GM21526 (cell line): ENCODE measurements around the gene AKAP13.
"Not testable (repeated sequence)": the region's sequence is repeated elsewhere in the genome, so short reads cannot be mapped to it uniquely, and the experiment has no call there.

ENCODE experiments used
- ATAC-seq: cut with Tn5 transposase; IDR thresholded peaks from one replicate; pipeline ENCODE4 v1.9.1; 2021; ENCODE audit warnings: moderate library complexity; ENCODE audit not compliant: unreplicated experiment, low FRiP score

The AKAP13 gene

DNA sequence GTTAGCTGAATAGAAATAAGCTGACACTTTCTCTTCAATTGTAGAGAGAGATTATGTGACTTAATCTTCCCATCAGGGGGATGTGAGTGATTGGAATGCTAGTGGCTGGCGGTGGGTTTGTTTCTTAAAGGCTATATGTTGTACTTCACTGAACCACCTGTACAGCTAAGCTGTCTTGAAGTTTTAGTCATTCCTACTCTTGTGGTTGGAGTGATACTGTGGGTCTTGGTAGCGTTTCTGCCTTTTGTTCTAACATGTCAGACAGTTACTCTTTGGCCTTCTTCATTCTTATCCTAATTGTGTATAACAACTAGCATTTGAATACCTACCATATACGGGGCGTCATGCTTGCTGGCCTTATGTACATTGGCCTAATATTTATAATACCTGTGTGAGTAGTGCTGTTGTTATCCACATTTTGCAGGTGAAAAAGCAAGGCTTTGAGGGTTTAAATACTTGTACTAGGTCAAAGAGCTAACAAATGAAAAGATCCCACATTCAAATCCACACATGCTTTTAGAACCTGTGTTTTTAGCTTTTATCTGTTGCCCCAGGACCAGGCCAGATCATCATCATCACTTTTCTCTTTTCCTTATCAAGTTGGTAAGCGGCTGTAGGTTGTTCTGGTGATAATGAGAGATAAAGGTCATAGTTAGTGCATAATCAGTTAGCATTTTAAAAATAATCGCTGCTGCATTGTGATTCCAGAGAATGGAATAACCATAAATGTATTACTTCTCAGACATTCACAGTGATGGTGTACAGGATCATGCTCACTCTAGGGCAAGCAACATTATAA lies 50.2 kb downstream of the AKAP13 start:
- peak; percentile 91 for ATAC-seq

GRCh38 chr15:85439996-85440395 lies 59.6 kb downstream of the AKAP13 start:
- no peak for ATAC-seq

DNA sequence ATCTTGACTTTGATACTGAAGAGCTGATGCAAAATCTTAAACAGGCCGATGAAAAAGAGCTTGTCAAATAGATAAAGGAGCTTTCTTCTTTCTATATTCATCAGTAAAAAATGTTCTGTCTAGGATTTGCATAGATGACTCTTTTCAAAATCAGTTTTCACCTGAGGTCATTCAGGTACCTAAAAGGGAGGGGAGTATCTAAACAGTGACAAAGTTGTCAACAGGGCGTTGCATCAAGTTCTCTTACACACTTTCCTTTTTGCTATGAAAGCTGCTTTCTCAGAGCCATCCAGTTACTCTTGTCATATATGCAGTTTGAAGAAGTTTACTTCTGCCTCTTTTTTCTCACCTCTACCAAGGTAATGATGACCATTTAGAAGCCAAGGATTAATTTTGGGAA lies 60.0 kb downstream of the AKAP13 start:
- no peak for ATAC-seq

DNA sequence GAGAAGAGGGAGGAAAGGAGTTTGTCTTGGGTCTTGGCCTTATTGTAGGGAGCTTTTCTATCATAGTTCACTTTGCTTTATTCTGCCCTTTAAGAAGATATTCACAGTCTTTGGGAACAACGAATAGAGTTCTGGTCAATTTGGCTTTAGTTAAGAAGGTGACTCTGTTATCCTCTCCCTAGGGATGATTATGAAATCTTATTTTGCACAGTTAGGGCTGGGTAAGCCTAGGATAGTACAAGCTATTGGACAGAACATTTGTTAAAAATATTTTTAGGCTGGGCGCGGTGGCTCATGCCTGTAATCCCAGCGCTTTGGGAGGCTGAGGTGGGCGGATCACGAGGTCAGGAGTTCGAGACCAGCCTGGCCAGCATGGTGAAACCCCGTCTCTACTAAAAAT lies 61.5 kb downstream of the AKAP13 start:
- ATAC-seq: not testable (repeated sequence)

GRCh38 chr15:85443046-85443445 lies 62.6 kb downstream of the AKAP13 start:
- peak; percentile 46 for ATAC-seq

GRCh38 chr15:85443593-85444087 lies 63.2 kb downstream of the AKAP13 start:
- peak; percentile 70 for ATAC-seq

DNA sequence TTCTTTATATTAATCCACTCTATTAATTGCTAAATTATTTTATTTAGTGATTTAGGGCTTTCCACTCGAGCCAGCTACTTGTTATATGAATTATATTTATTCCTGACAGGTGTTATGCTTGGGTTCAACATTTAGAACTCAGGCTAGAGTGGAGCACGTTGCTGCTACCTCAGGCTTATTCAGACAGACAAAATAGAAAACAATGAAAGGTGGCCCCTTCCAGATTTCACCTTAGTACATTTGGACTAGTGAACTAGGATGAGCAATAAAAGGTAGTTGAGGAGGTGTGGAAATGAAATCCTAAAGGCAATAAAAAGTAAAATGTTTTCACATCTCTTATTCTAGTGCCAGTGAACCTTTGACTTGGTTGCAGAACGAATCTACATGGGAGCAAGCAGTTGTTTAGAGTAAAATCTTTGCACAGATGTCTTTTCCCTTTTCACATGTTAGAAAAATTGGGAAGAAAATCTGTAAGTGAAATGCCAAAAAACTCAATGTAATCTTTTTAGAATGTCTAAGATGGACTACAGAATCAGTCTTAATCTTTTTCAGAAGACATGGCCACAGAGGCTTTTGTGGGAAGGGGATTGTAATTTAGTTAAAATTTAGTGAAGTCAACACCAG lies 63.8 kb downstream of the AKAP13 start:
- no peak for ATAC-seq

GRCh38 chr15:85445361-85445760 lies 65.0 kb downstream of the AKAP13 start:
- ATAC-seq: no peak

GRCh38 chr15:85451099-85451700 lies 70.8 kb downstream of the AKAP13 start:
- ATAC-seq: no peak

GRCh38 chr15:85452436-85452835 lies 72.0 kb downstream of the AKAP13 start:
- ATAC-seq: no peak

DNA sequence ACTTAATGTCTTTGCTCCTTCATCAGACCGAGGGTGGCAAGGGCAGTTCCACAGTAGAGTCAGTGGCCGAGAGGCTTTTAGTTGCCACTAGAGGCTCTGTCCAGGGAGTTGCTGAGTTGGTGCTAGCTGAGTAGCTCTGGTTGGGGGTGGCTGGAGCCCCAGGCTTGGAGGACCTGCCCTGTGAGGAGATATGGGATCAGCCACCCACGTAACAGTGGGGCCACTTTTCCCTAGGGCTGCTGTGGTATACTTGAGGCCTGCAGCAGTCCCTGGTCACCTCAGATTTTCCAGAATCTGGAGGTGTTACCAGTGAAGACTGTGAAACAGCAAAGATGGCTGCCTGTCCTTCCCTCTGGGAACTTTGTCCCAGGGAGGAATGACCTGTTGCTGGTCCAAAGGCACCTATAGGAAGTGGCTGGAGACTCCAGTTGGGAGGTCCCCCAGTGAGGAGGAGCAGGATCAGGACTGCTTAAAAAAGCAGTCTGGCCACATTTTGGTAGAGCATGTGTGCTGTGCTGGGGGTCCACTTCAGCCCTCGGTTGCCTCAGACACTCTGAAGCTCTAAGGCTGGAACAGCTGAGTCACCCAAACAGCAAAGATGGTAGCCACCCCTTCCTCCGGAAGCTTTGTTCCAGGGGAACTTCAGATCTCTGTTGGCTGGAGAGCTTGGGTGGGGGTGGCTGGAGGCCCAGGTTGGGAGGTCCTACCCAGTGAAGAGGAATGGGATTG lies 72.9 kb downstream of the AKAP13 start:
- ATAC-seq: no peak

DNA sequence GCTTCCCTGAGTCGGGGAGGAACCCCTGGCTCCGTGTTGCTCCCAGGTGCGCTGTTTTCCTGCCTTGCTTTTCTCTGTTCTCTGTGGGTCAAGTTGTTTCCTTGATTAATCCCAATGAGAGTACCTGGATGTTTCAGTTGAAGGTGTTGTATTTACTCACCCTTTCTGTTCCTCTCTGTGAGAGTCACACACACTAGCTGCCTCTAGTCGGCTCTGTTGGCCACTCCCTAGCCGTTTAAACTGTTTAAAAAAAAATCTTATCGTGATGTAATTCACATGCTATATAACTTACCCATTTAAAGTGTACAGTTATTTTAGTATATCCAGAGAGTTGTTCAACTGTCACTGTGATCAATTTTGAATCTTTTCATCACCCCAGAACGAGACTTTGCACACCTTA lies 74.0 kb downstream of the AKAP13 start:
- no peak for ATAC-seq

- ATAC-seq: no peak
These were observed 75.5 kb downstream of the AKAP13 start for GRCh38 chr15:85455891-85456290.

DNA sequence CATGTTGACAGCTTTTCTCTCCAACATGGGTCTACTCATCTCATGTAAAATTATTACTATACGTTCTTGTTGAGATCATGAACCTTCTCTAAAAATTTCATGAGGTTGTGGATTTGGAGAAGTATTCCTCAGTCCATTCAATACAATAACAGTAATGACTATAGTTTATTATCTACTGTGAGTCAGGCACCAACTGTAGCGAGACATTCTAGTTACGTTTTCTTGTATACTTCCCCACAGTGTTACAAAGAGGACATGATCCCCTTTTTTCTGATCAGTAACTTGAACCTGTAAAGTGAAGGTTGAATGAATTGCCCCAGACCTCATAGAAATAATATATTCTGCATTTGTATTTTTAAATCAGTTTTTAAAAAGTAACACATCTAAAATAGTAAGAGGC lies 76.4 kb downstream of the AKAP13 start:
- ATAC-seq: peak; percentile 42

- ATAC-seq: peak; percentile 76
These were observed 77.1 kb downstream of the AKAP13 start for GRCh38 chr15:85457392-85457968.

DNA sequence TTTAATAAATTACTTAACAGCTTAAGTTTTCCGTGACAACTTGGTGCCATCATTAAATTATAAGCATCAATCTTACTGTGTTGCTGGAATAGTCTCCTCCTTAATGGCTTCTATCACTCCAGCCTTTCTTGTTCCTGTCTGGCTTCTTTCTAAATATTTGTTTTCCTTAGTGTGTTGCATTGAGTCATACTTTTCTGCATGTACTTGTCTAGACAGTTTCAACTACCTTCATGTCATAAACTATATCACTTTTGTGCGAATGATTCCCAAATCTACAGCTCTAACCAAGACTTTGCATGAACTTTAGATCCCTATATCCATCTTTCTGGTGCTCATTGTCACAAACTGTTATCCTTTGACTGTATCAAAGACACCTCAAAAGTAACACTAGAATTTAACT lies 78.4 kb downstream of the AKAP13 start:
- no peak for ATAC-seq

- no peak for ATAC-seq
These were observed 81.6 kb downstream of the AKAP13 start for GRCh38 chr15:85462029-85462428.

DNA sequence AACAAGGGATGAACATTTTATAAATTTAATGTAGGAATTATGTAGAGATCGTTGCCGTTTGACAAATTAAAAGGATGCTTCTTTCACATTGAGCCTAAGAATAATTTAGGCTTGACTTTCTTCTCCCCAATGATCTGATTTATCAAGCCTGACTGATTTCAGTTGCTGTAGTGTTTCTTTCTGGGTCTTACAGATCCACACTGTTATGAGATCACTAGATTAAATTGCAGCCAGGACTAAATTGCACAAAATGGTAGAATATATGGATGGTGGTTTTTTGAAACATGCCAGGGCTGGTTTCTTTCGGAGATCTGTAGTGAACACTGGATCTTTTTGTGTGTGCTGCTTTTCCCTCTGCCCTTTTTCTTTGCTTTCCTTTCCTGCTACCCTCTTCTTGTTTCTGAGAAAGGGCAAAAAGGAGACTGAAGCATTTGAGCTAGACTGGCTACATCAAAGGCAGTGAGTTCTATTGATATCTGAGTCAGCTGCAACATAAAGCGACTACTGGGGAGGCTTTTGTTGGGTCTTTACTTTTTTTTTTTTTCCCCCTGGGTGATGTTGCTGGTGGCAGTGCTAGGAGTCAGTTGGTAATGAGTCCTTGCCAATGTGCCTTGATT lies 83.0 kb downstream of the AKAP13 start:
- ATAC-seq: no peak

DNA sequence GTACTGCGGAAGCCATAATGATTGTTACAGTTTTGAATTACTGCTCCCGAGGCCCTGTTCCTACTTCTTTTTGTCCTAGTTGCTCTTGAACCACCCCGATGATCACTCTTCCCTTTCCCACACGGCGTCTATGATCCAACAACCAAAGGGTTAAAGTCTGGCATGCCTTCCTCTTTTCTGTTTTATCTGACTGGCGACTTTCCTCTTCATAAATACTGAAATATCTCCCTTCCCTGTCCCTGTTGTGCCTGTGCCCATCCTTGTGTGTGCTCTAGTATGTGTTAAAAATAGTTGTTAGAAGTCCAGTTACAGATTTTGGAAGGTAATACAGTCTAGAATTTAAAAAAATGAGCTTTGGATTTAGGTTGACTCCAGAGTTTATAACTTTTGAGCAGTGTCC lies 83.6 kb downstream of the AKAP13 start:
- no peak for ATAC-seq

GRCh38 chr15:85464471-85464870 lies 84.1 kb downstream of the AKAP13 start:
- no peak for ATAC-seq
